ENCODE results near the gene MRPS10.

MRPS10 gene

GRCh38 chr6:42227173-42227850 lies 9.7 kb upstream of the MRPS10 start:
- Histone ChIP-seq H3K23ac (ENCODE audit: low read length in 2 of 2) (no peak overlapping the region), H4K91ac (ENCODE audit: low read length) (no peak overlapping the region), H4K8ac (ENCODE audit: low read length) (no peak overlapping the region), H3K4me3 (ENCODE audit: insufficient read depth in 1 of 2, low read depth in 1 of 2, low read length in 2 of 2) (no peak overlapping the region), H3K79me1 (replicated peaks; ENCODE audit: low read length, poor library complexity, severe bottlenecking) (peaks cover 8% of the 10 kb centered on the region), H2BK120ac (ENCODE audit: low read depth, low read length) (no peak overlapping the region), H2BK12ac (ENCODE audit: low read length in 2 of 2) (no peak overlapping the region), H3K27me3 (ENCODE audit: control insufficient read depth in 1 of 2, insufficient read depth in 1 of 2, low read length in 2 of 2) (no peaks in the 10 kb centered on the region), H3K4me2 (ENCODE audit: low read length, poor library complexity, severe bottlenecking) (peak overlapping the region; percentile 41), H2BK15ac (ENCODE audit: low read depth, poor library complexity, severe bottlenecking) (no peak overlapping the region), H2BK5ac (ENCODE audit: low read depth, low read length, poor library complexity, severe bottlenecking) (peak overlapping the region; percentile 85), H3K9ac (ENCODE audit: low read length) (peak overlapping the region; percentile 68), H3K18ac (ENCODE audit: low read depth in 1 of 2, low read length in 2 of 2) (no peak overlapping the region), H3K14ac (ENCODE audit: low read length in 2 of 2) (no peak overlapping the region), H3K4ac (ENCODE audit: low read depth in 1 of 2, low read length in 2 of 2) (no peak overlapping the region), H3K4me1 (ENCODE audit: control insufficient read depth, insufficient read depth, low read depth, low read length) (peaks cover 20% of the 10 kb centered on the region), H3K9me3 (ENCODE audit: control insufficient read depth, low read length) (no peaks in the 10 kb centered on the region), H3K27ac (ENCODE audit: low read length, poor library complexity, severe bottlenecking) (peak overlapping the region; percentile 96), H3K36me3 (ENCODE audit: control insufficient read depth in 1 of 2, insufficient read depth in 2 of 2, low read depth in 1 of 2, low read length in 2 of 2) (peaks cover 9 to 50% of the 10 kb centered on the region in 2 experiments), H2AK5ac (ENCODE audit: low read length, severe bottlenecking) (peak overlapping the region; percentile 98), H2AFZ (ENCODE audit: low read depth, low read length) (no peak overlapping the region)
- DNase-seq, result no peak
- WGBS, result 95% methylated on average over 9 of the region's 9 CpGs

GRCh38 chr6:42226645-42227143 lies 9.0 kb upstream of the MRPS10 start:
- no peaks in the 10 kb centered on the region for H3K9me3 ChIP-seq (ENCODE audit: control insufficient read depth, low read length)
- H3K23ac ChIP-seq (ENCODE audit: low read length in 2 of 2), result no peak overlapping the region
- no peak overlapping the region for H2BK15ac ChIP-seq (ENCODE audit: low read depth, poor library complexity, severe bottlenecking)
- H3K27ac ChIP-seq (ENCODE audit: low read length, poor library complexity, severe bottlenecking), result peak overlapping the region; percentile 96
- peak overlapping the region; percentile 48 for H4K8ac ChIP-seq (ENCODE audit: low read length)
- H3K18ac ChIP-seq (ENCODE audit: low read depth in 1 of 2, low read length in 2 of 2), result peak overlapping the region in 1 of 2 experiments; percentile 5
- H3K79me1 ChIP-seq (replicated peaks; ENCODE audit: low read length, poor library complexity, severe bottlenecking), result peaks cover 8% of the 10 kb centered on the region
- H4K91ac ChIP-seq (ENCODE audit: low read length), result no peak overlapping the region
- H2BK120ac ChIP-seq (ENCODE audit: low read depth, low read length), result no peak overlapping the region
- H3K4me1 ChIP-seq (ENCODE audit: control insufficient read depth, insufficient read depth, low read depth, low read length), result peaks cover 20% of the 10 kb centered on the region
- WGBS, result 22% methylated on average over 8 of the region's 8 CpGs
- H3K36me3 ChIP-seq (ENCODE audit: control insufficient read depth in 1 of 2, insufficient read depth in 2 of 2, low read depth in 1 of 2, low read length in 2 of 2), result peaks cover 9 to 44% of the 10 kb centered on the region in 2 experiments
- no peak overlapping the region for H3K4me3 ChIP-seq (ENCODE audit: insufficient read depth in 1 of 2, low read depth in 1 of 2, low read length in 2 of 2)
- peak overlapping the region; percentile 9 for H3K4me2 ChIP-seq (ENCODE audit: low read length, poor library complexity, severe bottlenecking)
- H3K4ac ChIP-seq (ENCODE audit: low read depth in 1 of 2, low read length in 2 of 2), result no peak overlapping the region
- H2BK5ac ChIP-seq (ENCODE audit: low read depth, low read length, poor library complexity, severe bottlenecking), result no peak overlapping the region
- H3K14ac ChIP-seq (ENCODE audit: low read length in 2 of 2), result peak overlapping the region in 1 of 2 experiments; percentile 3
- no peak overlapping the region for H2AFZ ChIP-seq (ENCODE audit: low read depth, low read length)
- H2BK12ac ChIP-seq (ENCODE audit: low read length in 2 of 2), result peak overlapping the region in 1 of 2 experiments; percentile 32
- DNase-seq, result peak; percentile 82
- H3K9ac ChIP-seq (ENCODE audit: low read length), result peak overlapping the region; percentile 68
- H3K27me3 ChIP-seq (ENCODE audit: control insufficient read depth in 1 of 2, insufficient read depth in 1 of 2, low read length in 2 of 2), result no peaks in the 10 kb centered on the region
- no peak overlapping the region for H2AK5ac ChIP-seq (ENCODE audit: low read length, severe bottlenecking)

- no peak overlapping the region for H2AFZ ChIP-seq (ENCODE audit: low read depth, low read length)
- peak overlapping the region; percentile 33 for H2AK5ac ChIP-seq (ENCODE audit: low read length, severe bottlenecking)
- H3K4ac ChIP-seq (ENCODE audit: low read depth in 1 of 2, low read length in 2 of 2), result no peak overlapping the region
- no peak overlapping the region for H4K91ac ChIP-seq (ENCODE audit: low read length)
- H3K9me3 ChIP-seq (ENCODE audit: control insufficient read depth, low read length), result no peaks in the 10 kb centered on the region
- peak overlapping the region; percentile 68 for H3K9ac ChIP-seq (ENCODE audit: low read length)
- H3K18ac ChIP-seq (ENCODE audit: low read depth in 1 of 2, low read length in 2 of 2), result no peak overlapping the region
- H2BK15ac ChIP-seq (ENCODE audit: low read depth, poor library complexity, severe bottlenecking), result no peak overlapping the region
- peak; percentile 89 for DNase-seq
- H3K36me3 ChIP-seq (ENCODE audit: control insufficient read depth in 1 of 2, insufficient read depth in 2 of 2, low read depth in 1 of 2, low read length in 2 of 2), result peaks cover 9 to 39% of the 10 kb centered on the region in 2 experiments
- H3K4me1 ChIP-seq (ENCODE audit: control insufficient read depth, insufficient read depth, low read depth, low read length), result peaks cover 20% of the 10 kb centered on the region
- no peak overlapping the region for H2BK12ac ChIP-seq (ENCODE audit: low read length in 2 of 2)
- no peak overlapping the region for H3K23ac ChIP-seq (ENCODE audit: low read length in 2 of 2)
- 7% methylated on average over 3 of the region's 3 CpGs for WGBS
- no peak overlapping the region for H4K8ac ChIP-seq (ENCODE audit: low read length)
- H3K14ac ChIP-seq (ENCODE audit: low read length in 2 of 2), result no peak overlapping the region
- no peaks in the 10 kb centered on the region for H3K27me3 ChIP-seq (ENCODE audit: control insufficient read depth in 1 of 2, insufficient read depth in 1 of 2, low read length in 2 of 2)
- H2BK5ac ChIP-seq (ENCODE audit: low read depth, low read length, poor library complexity, severe bottlenecking), result peak overlapping the region; percentile 61
- H3K27ac ChIP-seq (ENCODE audit: low read length, poor library complexity, severe bottlenecking), result peak overlapping the region; percentile 96
- H2BK120ac ChIP-seq (ENCODE audit: low read depth, low read length), result no peak overlapping the region
- peak overlapping the region; percentile 24 for H3K4me2 ChIP-seq (ENCODE audit: low read length, poor library complexity, severe bottlenecking)
- H3K4me3 ChIP-seq (ENCODE audit: insufficient read depth in 1 of 2, low read depth in 1 of 2, low read length in 2 of 2), result no peak overlapping the region
- peaks cover 8% of the 10 kb centered on the region for H3K79me1 ChIP-seq (replicated peaks; ENCODE audit: low read length, poor library complexity, severe bottlenecking)
These were observed 8.5 kb upstream of the MRPS10 start for GRCh38 chr6:42226161-42226611.

GRCh38 chr6:42225419-42225818 lies 7.8 kb upstream of the MRPS10 start:
- Histone ChIP-seq H3K23ac (ENCODE audit: low read length in 2 of 2) (no peak overlapping the region), H3K9ac (ENCODE audit: low read length) (peak overlapping the region; percentile 68), H2AFZ (ENCODE audit: low read depth, low read length) (no peak overlapping the region), H3K18ac (ENCODE audit: low read depth in 1 of 2, low read length in 2 of 2) (no peak overlapping the region), H3K4ac (ENCODE audit: low read depth in 1 of 2, low read length in 2 of 2) (no peak overlapping the region), H2BK15ac (ENCODE audit: low read depth, poor library complexity, severe bottlenecking) (no peak overlapping the region), H4K8ac (ENCODE audit: low read length) (no peak overlapping the region), H3K9me3 (ENCODE audit: control insufficient read depth, low read length) (no peaks in the 10 kb centered on the region), H3K14ac (ENCODE audit: low read length in 2 of 2) (no peak overlapping the region), H2AK5ac (ENCODE audit: low read length, severe bottlenecking) (no peak overlapping the region), H4K91ac (ENCODE audit: low read length) (no peak overlapping the region), H2BK5ac (ENCODE audit: low read depth, low read length, poor library complexity, severe bottlenecking) (no peak overlapping the region), H2BK12ac (ENCODE audit: low read length in 2 of 2) (no peak overlapping the region), H3K4me2 (ENCODE audit: low read length, poor library complexity, severe bottlenecking) (no peak overlapping the region), H3K27me3 (ENCODE audit: control insufficient read depth in 1 of 2, insufficient read depth in 1 of 2, low read length in 2 of 2) (no peaks in the 10 kb centered on the region), H3K27ac (ENCODE audit: low read length, poor library complexity, severe bottlenecking) (peak overlapping the region; percentile 48), H3K4me1 (ENCODE audit: control insufficient read depth, insufficient read depth, low read depth, low read length) (peaks cover 23% of the 10 kb centered on the region), H2BK120ac (ENCODE audit: low read depth, low read length) (no peak overlapping the region), H3K79me1 (replicated peaks; ENCODE audit: low read length, poor library complexity, severe bottlenecking) (peaks cover 8% of the 10 kb centered on the region), H3K4me3 (ENCODE audit: insufficient read depth in 1 of 2, low read depth in 1 of 2, low read length in 2 of 2) (no peak overlapping the region), H3K36me3 (ENCODE audit: control insufficient read depth in 1 of 2, insufficient read depth in 2 of 2, low read depth in 1 of 2, low read length in 2 of 2) (peaks cover 6 to 31% of the 10 kb centered on the region in 2 experiments)
- DNase-seq, result no peak
- 50% methylated on average over 1 of the region's 4 CpGs for WGBS
